ENCODE data around the gene PIGH.

- TF ChIP-seq OSR1 (CRISPR knock-in tag; IDR thresholded peaks at IDR 0.05) (no peak), TSHZ2 (CRISPR knock-in tag; IDR thresholded peaks at IDR 0.05) (no peak), PPARA (CRISPR knock-in tag; IDR thresholded peaks at IDR 0.05; ENCODE audit: borderline replicate concordance) (no peak), ZFP30 (CRISPR knock-in tag; IDR thresholded peaks at IDR 0.05) (no peak), ZFP3 (CRISPR knock-in tag; IDR thresholded peaks at IDR 0.05) (no peak), PATZ1 (CRISPR knock-in tag; IDR thresholded peaks at IDR 0.05; ENCODE audit: borderline replicate concordance) (no peak), CSRNP3 (CRISPR knock-in tag; IDR thresholded peaks at IDR 0.05) (no peak)
These were observed 45.7 kb downstream of the PIGH start for GRCh38 chr14:67554341-67554740.

All from SK-N-SH treated with all-trans-retinoic acid at 6 μM for 48 hours (cell line).